DND-41 (cell line): ENCODE data around the gene BCLAF3.
A peak's percentile ranks its signal among the peaks of the same experiment; 100 is the strongest.

Experiments used
- ATAC-seq: fragments of 200-7000 bp; cut with Tn5 transposase; 3 replicates; pipeline ENCODE4 v1.9.1; 2021; ENCODE audit warnings: low read depth; ENCODE audit not compliant: insufficient read depth
- DNase-seq: peaks from one replicate; pipeline ENCODE4 v3.0.0-alpha.2; 2020
- H2AFZ ChIP-seq: 2 replicates; pipeline ENCODE4 v1.6.0; 2012; ENCODE audit warnings: low read depth, low read length
- H3K27ac ChIP-seq: 2 replicates; pipeline ENCODE4 v1.5.1; 2012; ENCODE audit warnings: low read length, inconsistent platforms
- H3K27me3 ChIP-seq: fragments of 200-600 bp; sonication (generic); 2 replicates; pipeline ENCODE4 v1.6.0; 2012; ENCODE audit warnings: low read length, mild to moderate bottlenecking, inconsistent platforms; ENCODE audit not compliant: insufficient read depth, poor library complexity
- H3K36me3 ChIP-seq: 2 replicates; pipeline ENCODE4 v1.5.1; 2012; ENCODE audit warnings: low read length, inconsistent platforms; ENCODE audit not compliant: insufficient read depth
- H3K4me1 ChIP-seq: 2 replicates; pipeline ENCODE4 v1.5.1; 2012; ENCODE audit warnings: mild to moderate bottlenecking, low read length; ENCODE audit not compliant: insufficient read depth
- H3K4me2 ChIP-seq: 2 replicates; pipeline ENCODE4 v1.6.0; 2012; ENCODE audit warnings: mild to moderate bottlenecking, moderate library complexity, low read length, inconsistent platforms; ENCODE audit not compliant: insufficient read depth
- H3K4me3 ChIP-seq, 2 experiments: fragments of 200-600 bp in 1 of 2; shearing (Covaris generic) in 1 of 2; 2 replicates each; pipeline ENCODE4 v1.5.1; 2012 to 2016; ENCODE audit warnings: inconsistent platforms in 2 of 2, low read length in 2 of 2, mild to moderate bottlenecking in 2 of 2, low read depth in 1 of 2, moderate library complexity in 1 of 2
- H3K79me2 ChIP-seq: 2 replicates; pipeline ENCODE4 v1.6.0; 2012; ENCODE audit warnings: low read length, inconsistent platforms; ENCODE audit not compliant: insufficient read depth
- H3K9ac ChIP-seq: 2 replicates; pipeline ENCODE4 v1.6.0; 2012; ENCODE audit warnings: low read depth, mild to moderate bottlenecking, inconsistent platforms, low read length, moderate library complexity
- H3K9me3 ChIP-seq: 2 replicates; pipeline ENCODE4 v1.5.1; 2012; ENCODE audit warnings: low read length, moderate library complexity, mild to moderate bottlenecking, inconsistent platforms; ENCODE audit not compliant: insufficient read depth, severe bottlenecking
- H4K20me1 ChIP-seq: 2 replicates; pipeline ENCODE4 v1.6.0; 2012; ENCODE audit warnings: low read length; ENCODE audit not compliant: insufficient read depth
- EZH2 ChIP-seq: IDR thresholded peaks from 3 replicates; pipeline ENCODE4 v1.6.1; 2012; ENCODE audit warnings: borderline replicate concordance, low read depth, mild to moderate bottlenecking, moderate library complexity, low read length, inconsistent platforms; ENCODE audit not compliant: severe bottlenecking
- TF ChIP-seq, protein P1 (sequence below): IDR thresholded peaks from 2 replicates; pipeline ENCODE4 v1.5.1; 2012; ENCODE audit warnings: borderline replicate concordance, low read length, moderate library complexity, mild to moderate bottlenecking; ENCODE audit not compliant: poor library complexity, severe bottlenecking; ENCODE audit errors: extremely low read depth

The BCLAF3 gene

DNA sequence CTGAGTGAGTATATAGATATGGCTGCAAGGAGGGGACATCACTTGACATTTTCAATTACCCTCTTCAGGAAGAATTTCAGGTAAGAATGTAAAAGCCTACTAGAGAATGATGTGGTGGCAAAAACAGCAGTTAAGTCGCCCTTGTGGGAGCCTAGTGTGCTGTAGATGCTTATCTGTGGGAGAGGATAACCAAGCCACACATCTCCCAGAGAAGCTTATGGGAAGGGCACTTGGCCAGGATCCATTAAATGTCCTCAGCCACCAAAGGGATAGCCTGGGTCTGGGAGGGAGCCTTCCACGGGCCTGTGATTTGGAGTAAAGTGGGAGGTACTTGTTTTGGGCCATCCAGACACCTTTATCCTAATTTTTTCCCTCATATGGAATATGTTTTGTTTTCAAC lies 41.3 kb upstream of the BCLAF3 start:
- Histone ChIP-seq H3K9ac (no peak overlapping the region), H2AFZ (no peak overlapping the region), H3K4me3 (no peak overlapping the region), H3K27ac (no peak overlapping the region), H3K27me3 (no peaks in the 10 kb centered on the region), H3K4me2 (no peak overlapping the region), H3K9me3 (no peaks in the 10 kb centered on the region), H3K4me1 (peaks cover 39% of the 10 kb centered on the region), H4K20me1 (no peaks in the 10 kb centered on the region), H3K36me3 (no peaks in the 10 kb centered on the region), H3K79me2 (no peaks in the 10 kb centered on the region)
- DNase-seq (no peak), ATAC-seq (no peak)
- TF ChIP-seq, protein P1, sequence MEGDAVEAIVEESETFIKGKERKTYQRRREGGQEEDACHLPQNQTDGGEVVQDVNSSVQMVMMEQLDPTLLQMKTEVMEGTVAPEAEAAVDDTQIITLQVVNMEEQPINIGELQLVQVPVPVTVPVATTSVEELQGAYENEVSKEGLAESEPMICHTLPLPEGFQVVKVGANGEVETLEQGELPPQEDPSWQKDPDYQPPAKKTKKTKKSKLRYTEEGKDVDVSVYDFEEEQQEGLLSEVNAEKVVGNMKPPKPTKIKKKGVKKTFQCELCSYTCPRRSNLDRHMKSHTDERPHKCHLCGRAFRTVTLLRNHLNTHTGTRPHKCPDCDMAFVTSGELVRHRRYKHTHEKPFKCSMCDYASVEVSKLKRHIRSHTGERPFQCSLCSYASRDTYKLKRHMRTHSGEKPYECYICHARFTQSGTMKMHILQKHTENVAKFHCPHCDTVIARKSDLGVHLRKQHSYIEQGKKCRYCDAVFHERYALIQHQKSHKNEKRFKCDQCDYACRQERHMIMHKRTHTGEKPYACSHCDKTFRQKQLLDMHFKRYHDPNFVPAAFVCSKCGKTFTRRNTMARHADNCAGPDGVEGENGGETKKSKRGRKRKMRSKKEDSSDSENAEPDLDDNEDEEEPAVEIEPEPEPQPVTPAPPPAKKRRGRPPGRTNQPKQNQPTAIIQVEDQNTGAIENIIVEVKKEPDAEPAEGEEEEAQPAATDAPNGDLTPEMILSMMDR = no peak
- TF ChIP-seq EZH2 = no peak

DNA sequence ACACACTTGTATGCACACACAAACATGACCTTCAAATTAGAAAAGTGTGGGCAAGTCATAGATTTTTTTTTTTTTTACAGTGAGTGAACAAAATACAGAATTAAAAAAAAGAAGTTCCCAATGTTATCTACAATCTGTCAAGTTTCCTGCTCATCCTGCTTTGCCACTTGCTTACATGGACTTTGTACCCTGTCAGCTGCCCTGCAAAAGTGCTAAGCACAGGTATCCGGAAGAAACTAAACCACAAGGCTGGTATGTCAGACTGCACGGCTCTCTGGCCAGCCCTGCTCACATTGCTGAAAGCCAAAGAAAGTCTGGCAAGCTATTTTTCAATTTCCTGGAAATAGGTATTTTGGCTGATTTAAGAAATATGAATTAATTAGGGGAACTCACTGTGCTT lies 38.9 kb upstream of the BCLAF3 start:
- Histone ChIP-seq H3K79me2 (no peaks in the 10 kb centered on the region), H3K4me3 (no peak overlapping the region), H4K20me1 (no peaks in the 10 kb centered on the region), H3K27me3 (no peaks in the 10 kb centered on the region), H3K9ac (no peak overlapping the region), H3K4me1 (peaks cover 56% of the 10 kb centered on the region), H3K9me3 (no peaks in the 10 kb centered on the region), H2AFZ (no peak overlapping the region), H3K4me2 (peak overlapping the region; percentile 15; the same call in 1 of the 2 replicates), H3K36me3 (no peaks in the 10 kb centered on the region), H3K27ac (peak overlapping the region; percentile 73)
- DNase-seq = peak; percentile 44
- no peak for TF ChIP-seq EZH2
- TF ChIP-seq, protein P1 = no peak
- ATAC-seq = peak; percentile 56

DNA sequence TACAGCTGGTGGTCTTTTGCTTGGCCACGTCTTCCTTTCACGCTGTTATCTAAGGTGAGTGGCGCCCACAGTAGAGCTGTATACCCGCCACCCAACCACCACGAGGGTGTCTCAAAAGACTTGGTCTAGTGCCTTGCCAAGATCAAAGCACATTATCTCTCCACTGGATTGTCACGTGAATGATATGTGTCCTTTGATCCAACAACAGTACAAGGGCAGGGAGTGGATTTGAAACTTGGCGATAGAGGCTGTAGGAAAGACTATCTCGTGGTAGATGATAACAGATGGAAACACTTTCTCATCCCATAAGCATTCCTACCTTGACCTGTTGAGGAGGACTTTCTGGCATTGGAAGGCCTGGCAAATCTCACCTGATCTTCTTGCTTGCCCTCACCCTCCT lies 37.7 kb upstream of the BCLAF3 start:
- ATAC-seq (peak; percentile 79), DNase-seq (peak; percentile 72)
- H3K4me3 ChIP-seq = no peak overlapping the region
- TF ChIP-seq, protein P1 = no peak
- no peak for TF ChIP-seq EZH2
- peaks cover 56% of the 10 kb centered on the region for H3K4me1 ChIP-seq
- H3K27me3 ChIP-seq = no peaks in the 10 kb centered on the region
- H3K36me3 ChIP-seq = no peaks in the 10 kb centered on the region
- H3K9ac ChIP-seq = no peak overlapping the region
- peak overlapping the region; percentile 66; the same call in 1 of the 2 replicates for H2AFZ ChIP-seq
- no peaks in the 10 kb centered on the region for H3K9me3 ChIP-seq
- peak overlapping the region; percentile 73 for H3K27ac ChIP-seq
- H3K79me2 ChIP-seq = no peaks in the 10 kb centered on the region
- 0 out of 2 replicates have a peak overlapping the region, but pooled peaks have one; percentile 28 for H3K4me2 ChIP-seq
- H4K20me1 ChIP-seq = no peaks in the 10 kb centered on the region
